CMK (cell line): ENCODE results near the gene SLC25A43.
"Not testable (repeated sequence)": the region's sequence is repeated elsewhere in the genome, so short reads cannot be mapped to it uniquely, and the experiment has no call there.

Experiments used
- DNase-seq: peaks from one replicate; pipeline ENCODE4 v3.0.0-alpha.2; 2010; ENCODE audit warnings: low read depth

The SLC25A43 gene

GRCh38 chrX:119407681-119408080 is 8.5 kb downstream of the SLC25A43 start:
- no peak for DNase-seq

GRCh38 chrX:119410027-119410819 is 11.1 kb downstream of the SLC25A43 start:
- no peak for DNase-seq

- DNase-seq = no peak
Observed at GRCh38 chrX:119410854-119411253, 11.7 kb downstream of the SLC25A43 start.

GRCh38 chrX:119411959-119412358 is 12.8 kb downstream of the SLC25A43 start:
- DNase-seq = no peak

GRCh38 chrX:119417376-119417775 is 18.2 kb downstream of the SLC25A43 start:
- DNase-seq = no peak

GRCh38 chrX:119417842-119418241 is 18.7 kb downstream of the SLC25A43 start:
- no peak for DNase-seq

- no peak for DNase-seq
Observed at GRCh38 chrX:119419146-119419545, 20.0 kb downstream of the SLC25A43 start.

- no peak for DNase-seq
Observed at GRCh38 chrX:119419898-119420297, 20.8 kb downstream of the SLC25A43 start.

- no peak for DNase-seq
Observed at GRCh38 chrX:119421016-119421705, 22.0 kb downstream of the SLC25A43 start.

GRCh38 chrX:119423631-119424030 is 24.5 kb downstream of the SLC25A43 start:
- DNase-seq = no peak

GRCh38 chrX:119424999-119425398 is 25.9 kb downstream of the SLC25A43 start:
- DNase-seq = no peak

- peak; percentile 42 for DNase-seq
Observed at GRCh38 chrX:119427024-119427794, 28.1 kb downstream of the SLC25A43 start.

- DNase-seq = no peak
Observed at GRCh38 chrX:119427795-119428185, 28.7 kb downstream of the SLC25A43 start.

- DNase-seq = no peak
Observed at GRCh38 chrX:119429471-119429870, 30.3 kb downstream of the SLC25A43 start.

- DNase-seq = not testable (repeated sequence)
Observed at GRCh38 chrX:119441295-119441694, 42.2 kb downstream of the SLC25A43 start.

- DNase-seq = no peak
Observed at GRCh38 chrX:119442286-119442685, 43.1 kb downstream of the SLC25A43 start.

- no peak for DNase-seq
Observed at GRCh38 chrX:119453202-119453601, 54.1 kb downstream of the SLC25A43 start.

GRCh38 chrX:119455264-119455663 is 56.1 kb downstream of the SLC25A43 start:
- no peak for DNase-seq

GRCh38 chrX:119459181-119459580 is 60.0 kb downstream of the SLC25A43 start:
- DNase-seq = no peak

- DNase-seq = no peak
Observed at GRCh38 chrX:119465555-119465954, 66.4 kb downstream of the SLC25A43 start.

GRCh38 chrX:119466970-119467369 is 67.8 kb downstream of the SLC25A43 start:
- DNase-seq = no peak

- no peak for DNase-seq
Observed at GRCh38 chrX:119467433-119467832, 68.3 kb downstream of the SLC25A43 start.
